HEK293 (cell line): ENCODE data around the gene RAD9B.

Source experiments
- CTCF ChIA-PET: fragments of 350-600 bp; formaldehyde crosslinking; extraction: SDS; loops from one replicate; lab custom pipeline; 2021; ENCODE audit warnings: antibody characterized with exemption; lab: Yijun Ruan, JAX
- POLR2A ChIA-PET: fragments of 300-600 bp; formaldehyde crosslinking; extraction: SDS; loops from one replicate; lab custom pipeline; 2020; ENCODE audit warnings: antibody characterized with exemption, inconsistent platforms; lab: Yijun Ruan, JAX
- H3K27ac ChIP-seq: fragments of 200-500 bp; sonication (Bioruptor generic); 2 replicates; pipeline ENCODE4 v1.5.1; 2014; ENCODE audit warnings: low read depth, low read length, control low read depth, inconsistent platforms; ENCODE audit errors: extremely low read depth
- H3K36me3 ChIP-seq, 2 experiments: fragments of 200-500 bp in 1 of 2; sonication (Bioruptor generic) in 1 of 2; 1 replicate in 1 of 2; 2 replicates in 1 of 2; pipeline ENCODE4 v1.5.1; 2014 to 2017; ENCODE audit warnings: inconsistent platforms in 2 of 2, low read length in 2 of 2; ENCODE audit not compliant: control insufficient read depth in 2 of 2, insufficient read depth in 1 of 2
- H3K4me1 ChIP-seq: fragments of 200-500 bp; sonication (Bioruptor generic); 2 replicates; pipeline ENCODE4 v1.5.1; 2014; ENCODE audit warnings: mild to moderate bottlenecking, low read length, inconsistent platforms; ENCODE audit not compliant: control insufficient read depth, insufficient read depth
- H3K4me3 ChIP-seq: 2 replicates; pipeline ENCODE4 v1.5.1; 2011; ENCODE audit warnings: low read depth, mild to moderate bottlenecking, control low read depth, low read length, moderate library complexity
- H3K9me3 ChIP-seq: fragments of 200-500 bp; sonication (Bioruptor generic); 2 replicates; pipeline ENCODE4 v1.5.1; 2014; ENCODE audit warnings: low read depth, low read length, inconsistent platforms; ENCODE audit not compliant: control insufficient read depth, insufficient read depth
- GLIS2 ChIP-seq: fragments of 450-650 bp; formaldehyde crosslinking; IDR thresholded peaks from 2 replicates; pipeline ENCODE4 v1.5.1; 2016; ENCODE audit warnings: missing biosample characterization, missing genetic modification characterization
- HOXD13 ChIP-seq: sonication (generic); formaldehyde crosslinking; IDR thresholded peaks from 2 replicates; pipeline ENCODE4 v1.8.0; 2022; ENCODE audit warnings: missing genetic modification reagents, borderline replicate concordance
- MZF1 ChIP-seq: fragments of 450-650 bp; formaldehyde crosslinking; IDR thresholded peaks from 2 replicates; pipeline ENCODE4 v1.5.1; 2017; ENCODE audit warnings: missing biosample characterization, missing genetic modification characterization, borderline replicate concordance
- OVOL3 ChIP-seq: fragments of 450-650 bp; formaldehyde crosslinking; IDR thresholded peaks from 2 replicates; pipeline ENCODE4 v1.5.1; 2016; ENCODE audit warnings: missing biosample characterization, missing genetic modification characterization
- PRDM1 ChIP-seq: fragments of 450-650 bp; formaldehyde crosslinking; IDR thresholded peaks from 2 replicates; pipeline ENCODE4; 2016; ENCODE audit warnings: missing biosample characterization, missing genetic modification characterization
- SP2 ChIP-seq: fragments of 450-650 bp; formaldehyde crosslinking; IDR thresholded peaks from 2 replicates; pipeline ENCODE4 v1.5.1; 2016; ENCODE audit warnings: missing biosample characterization, missing genetic modification characterization
- TRIM28 ChIP-seq: IDR thresholded peaks from 2 replicates; pipeline ENCODE4 v1.6.1; 2011; ENCODE audit warnings: low read length, control low read depth, borderline replicate concordance
- YY2 ChIP-seq: fragments of 450-650 bp; formaldehyde crosslinking; IDR thresholded peaks from 2 replicates; pipeline ENCODE4 v1.5.1; 2016; ENCODE audit warnings: missing biosample characterization, missing genetic modification characterization
- ZBTB21 ChIP-seq: fragments of 450-650 bp; formaldehyde crosslinking; IDR thresholded peaks from 2 replicates; pipeline ENCODE4 v1.5.1; 2017; ENCODE audit warnings: missing biosample characterization, missing genetic modification characterization
- ZNF184 ChIP-seq: fragments of 450-650 bp; IDR thresholded peaks from 2 replicates; pipeline ENCODE4 v1.5.1; 2018; ENCODE audit warnings: missing biosample characterization, mild to moderate bottlenecking, missing genetic modification characterization
- ZNF23 ChIP-seq: fragments of 450-650 bp; formaldehyde crosslinking; IDR thresholded peaks from 2 replicates; pipeline ENCODE4 v1.5.1; 2016; ENCODE audit warnings: missing biosample characterization, missing genetic modification characterization, borderline replicate concordance
- ZNF37A ChIP-seq: fragments of 450-650 bp; IDR thresholded peaks from 2 replicates; pipeline ENCODE4 v1.5.1; 2018; ENCODE audit warnings: missing biosample characterization, missing genetic modification characterization
- ZNF423 ChIP-seq: fragments of 450-650 bp; formaldehyde crosslinking; IDR thresholded peaks from 2 replicates; pipeline ENCODE4 v1.5.1; 2016; ENCODE audit warnings: missing biosample characterization, missing genetic modification characterization
- ZNF433 ChIP-seq: fragments of 450-650 bp; formaldehyde crosslinking; IDR thresholded peaks from 2 replicates; pipeline ENCODE4 v1.5.1; 2016; ENCODE audit warnings: missing biosample characterization, missing genetic modification characterization, low read depth
- ZNF555 ChIP-seq: fragments of 450-650 bp; formaldehyde crosslinking; conservative IDR thresholded peaks from 2 replicates; pipeline ENCODE4 v1.5.1; 2017; ENCODE audit warnings: missing biosample characterization, mild to moderate bottlenecking, missing genetic modification characterization, inconsistent platforms
- ZNF596 ChIP-seq: fragments of 450-650 bp; IDR thresholded peaks from 2 replicates; pipeline ENCODE4 v1.5.0; 2018; ENCODE audit warnings: missing biosample characterization, mild to moderate bottlenecking, missing genetic modification characterization, moderate library complexity
- ZNF600 ChIP-seq: fragments of 450-650 bp; formaldehyde crosslinking; IDR thresholded peaks from 2 replicates; pipeline ENCODE4 v1.5.1; 2016; ENCODE audit warnings: missing biosample characterization, missing genetic modification characterization
- ZNF624 ChIP-seq: fragments of 450-650 bp; formaldehyde crosslinking; IDR thresholded peaks from 2 replicates; pipeline ENCODE4 v1.5.1; 2017; ENCODE audit warnings: missing biosample characterization, missing genetic modification characterization
- ZNF677 ChIP-seq: fragments of 450-650 bp; IDR thresholded peaks from 2 replicates; pipeline ENCODE4 v1.5.0; 2018; ENCODE audit warnings: missing biosample characterization, mild to moderate bottlenecking, missing genetic modification characterization, moderate library complexity
- ZNF777 ChIP-seq: fragments of 450-650 bp; formaldehyde crosslinking; IDR thresholded peaks from 2 replicates; pipeline ENCODE4 v1.5.1; 2017; ENCODE audit warnings: missing biosample characterization, missing genetic modification characterization, borderline replicate concordance
- ZXDB ChIP-seq: fragments of 450-650 bp; formaldehyde crosslinking; IDR thresholded peaks from 2 replicates; pipeline ENCODE4 v1.5.1; 2016; ENCODE audit warnings: missing biosample characterization, missing genetic modification characterization
- TF ChIP-seq, protein P1 (sequence below): fragments of 450-650 bp; formaldehyde crosslinking; IDR thresholded peaks from 2 replicates; pipeline ENCODE4 v1.5.1; 2016; ENCODE audit warnings: missing biosample characterization, missing genetic modification characterization
- TF ChIP-seq, protein P2 (sequence below): fragments of 450-650 bp; formaldehyde crosslinking; IDR thresholded peaks from 2 replicates; pipeline ENCODE4 v1.5.1; 2017; ENCODE audit warnings: missing biosample characterization, missing genetic modification characterization
- TF ChIP-seq, protein P3 (sequence below): fragments of 450-650 bp; formaldehyde crosslinking; IDR thresholded peaks from 2 replicates; pipeline ENCODE4 v1.5.1; 2016; ENCODE audit warnings: missing biosample characterization, missing genetic modification characterization
- TF ChIP-seq, protein P4 (sequence below): fragments of 450-650 bp; formaldehyde crosslinking; optimal IDR thresholded peaks from 2 replicates; pipeline ENCODE3; 2016; ENCODE audit warnings: missing biosample characterization, mild to moderate bottlenecking, missing genetic modification characterization
- TF ChIP-seq, protein P5 (sequence below): fragments of 450-650 bp; formaldehyde crosslinking; IDR thresholded peaks from 2 replicates; pipeline ENCODE4 v1.5.1; 2016; ENCODE audit warnings: missing biosample characterization, missing genetic modification characterization
- TF ChIP-seq, protein P6 (sequence below): fragments of 450-650 bp; formaldehyde crosslinking; IDR thresholded peaks from 2 replicates; pipeline ENCODE4 v1.5.1; 2016; ENCODE audit warnings: missing biosample characterization, missing genetic modification characterization

RAD9B gene

DNA sequence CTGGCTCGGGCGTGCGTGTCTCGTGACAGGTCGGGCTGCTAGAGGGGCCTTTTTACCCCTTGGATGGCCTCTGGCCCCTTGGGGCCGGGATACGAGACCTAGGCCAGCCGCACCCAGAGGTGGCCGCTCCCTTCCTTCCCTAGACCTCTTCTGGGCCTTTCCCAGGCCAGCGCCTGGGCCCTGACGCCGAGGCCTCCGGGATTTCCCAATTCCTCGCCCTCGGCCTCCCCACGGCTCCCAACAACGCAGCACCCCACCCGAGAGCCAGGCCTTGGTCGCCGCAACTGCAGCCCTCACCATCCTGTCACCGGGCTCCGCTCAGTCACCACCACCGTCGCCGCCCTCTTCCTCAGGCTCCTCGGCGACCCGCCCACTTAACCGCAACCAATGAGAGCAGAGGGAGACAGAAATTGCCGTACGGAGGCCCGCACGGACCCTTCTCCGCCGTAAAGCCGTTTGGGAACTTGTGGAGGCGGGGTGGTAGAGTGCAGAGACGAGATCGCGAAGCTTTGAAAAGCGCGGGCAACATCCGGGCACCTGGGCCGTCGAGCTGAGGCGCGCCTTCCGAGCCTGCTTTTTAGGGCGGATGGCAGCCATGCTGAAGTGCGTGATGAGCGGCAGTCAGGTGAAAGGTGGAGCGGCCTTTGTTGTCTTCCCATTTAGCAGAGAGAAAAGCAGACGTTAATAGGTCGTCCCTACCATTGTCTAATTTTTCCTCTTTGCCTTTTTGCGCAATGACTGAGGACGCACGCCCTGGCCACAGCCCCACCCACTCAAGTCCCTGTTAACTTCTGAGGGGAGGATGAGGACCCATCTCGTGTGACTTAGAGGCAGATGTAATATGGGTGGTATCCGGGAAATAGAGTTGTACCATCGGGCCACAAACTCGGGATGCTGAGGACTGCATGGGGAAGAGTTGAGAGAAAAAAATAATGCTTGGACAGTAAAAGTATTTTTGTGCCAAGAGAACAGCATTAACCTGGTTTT, at the start of gene RAD9B, which contains the start of gene VPS29:
RAD9B (plus strand) TSS at position 580 of the 987 bp plus-strand sequence; CDS start at position 587, 7 bp downstream.
VPS29 (minus strand) TSS at position 360 of the 987 bp plus-strand sequence; CDS start at position 300, 60 bp downstream.
- Histone ChIP-seq H3K4me1 (peaks cover 9% of the 10 kb centered on the region), H3K36me3 (peaks cover 2 to 8% of the 10 kb centered on the region in 2 experiments; a peak in 2 of 3 replicates), H3K4me3 (peak within 1 kb of the TSS; percentile 90), H3K27ac (peak within 1 kb of the TSS; percentile 89), H3K9me3 (no peaks in the 10 kb centered on the region)
- CTCF ChIA-PET = interaction anchor here (0.7 to 1.2 kb wide), 3 partner anchors 52 to 91 kb away, joined by 4 to 8 read pairs (median 4); partner anchors contain the start of gene ARPC3
- POLR2A ChIA-PET = interaction anchor here (0.6 to 3.3 kb wide), 7 partner anchors 14 to 112 kb away, joined by 3 to 44 read pairs (median 4); partner anchors contain the start of genes ARPC3, FAM216A, GPN3 and TCTN1
- TF ChIP-seq ZNF37A (tag by site-specific recombination) (no peak), ZNF777 (tag by site-specific recombination) (peak; percentile 81; the same call in 1 of the 2 replicates), YY2 (tag by site-specific recombination) (peak; percentile 28; the same call in 1 of the 2 replicates), SP2 (tag by site-specific recombination) (peak; percentile 97), ZNF596 (tag by site-specific recombination) (0 out of 2 replicates have a peak, but pooled peaks have one; percentile 49), ZBTB21 (peak; percentile 70), ZNF184 (tag by site-specific recombination) (0 out of 2 replicates have a peak, but pooled peaks have one; percentile 44), ZNF677 (tag by site-specific recombination) (no peak), ZNF423 (tag by site-specific recombination) (peak; percentile 99), ZNF555 (tag by site-specific recombination) (no peak), ZNF600 (tag by site-specific recombination) (peak; percentile 56), GLIS2 (tag by site-specific recombination) (peak; percentile 98), TRIM28 (peak; percentile 66; the same call in 1 of the 2 replicates), MZF1 (tag by site-specific recombination) (no peak), ZXDB (tag by site-specific recombination) (peak; percentile 98), OVOL3 (peak; percentile 60; the same call in 1 of the 2 replicates), ZNF624 (tag by site-specific recombination) (0 out of 2 replicates have a peak, but pooled peaks have one; percentile 42), PRDM1 (tag by site-specific recombination) (no peak), ZNF23 (tag by site-specific recombination) (no peak), HOXD13 (no peak; the same call in 1 of the 2 replicates), ZNF433 (no peak)
- TF ChIP-seq, protein P1, sequence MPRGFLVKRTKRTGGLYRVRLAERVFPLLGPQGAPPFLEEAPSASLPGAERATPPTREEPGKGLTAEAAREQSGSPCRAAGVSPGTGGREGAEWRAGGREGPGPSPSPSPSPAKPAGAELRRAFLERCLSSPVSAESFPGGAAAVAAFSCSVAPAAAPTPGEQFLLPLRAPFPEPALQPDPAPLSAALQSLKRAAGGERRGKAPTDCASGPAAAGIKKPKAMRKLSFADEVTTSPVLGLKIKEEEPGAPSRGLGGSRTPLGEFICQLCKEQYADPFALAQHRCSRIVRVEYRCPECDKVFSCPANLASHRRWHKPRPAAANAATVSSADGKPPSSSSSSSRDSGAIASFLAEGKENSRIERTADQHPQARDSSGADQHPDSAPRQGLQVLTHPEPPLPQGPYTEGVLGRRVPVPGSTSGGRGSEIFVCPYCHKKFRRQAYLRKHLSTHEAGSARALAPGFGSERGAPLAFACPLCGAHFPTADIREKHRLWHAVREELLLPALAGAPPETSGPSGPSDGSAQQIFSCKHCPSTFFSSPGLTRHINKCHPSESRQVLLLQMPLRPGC (tag by site-specific recombination) = peak; percentile 87
- TF ChIP-seq, protein P2, sequence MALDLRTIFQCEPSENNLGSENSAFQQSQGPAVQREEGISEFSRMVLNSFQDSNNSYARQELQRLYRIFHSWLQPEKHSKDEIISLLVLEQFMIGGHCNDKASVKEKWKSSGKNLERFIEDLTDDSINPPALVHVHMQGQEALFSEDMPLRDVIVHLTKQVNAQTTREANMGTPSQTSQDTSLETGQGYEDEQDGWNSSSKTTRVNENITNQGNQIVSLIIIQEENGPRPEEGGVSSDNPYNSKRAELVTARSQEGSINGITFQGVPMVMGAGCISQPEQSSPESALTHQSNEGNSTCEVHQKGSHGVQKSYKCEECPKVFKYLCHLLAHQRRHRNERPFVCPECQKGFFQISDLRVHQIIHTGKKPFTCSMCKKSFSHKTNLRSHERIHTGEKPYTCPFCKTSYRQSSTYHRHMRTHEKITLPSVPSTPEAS (tag by site-specific recombination) = 0 out of 2 replicates have a peak, but pooled peaks have one; percentile 16
- TF ChIP-seq, protein P3, sequence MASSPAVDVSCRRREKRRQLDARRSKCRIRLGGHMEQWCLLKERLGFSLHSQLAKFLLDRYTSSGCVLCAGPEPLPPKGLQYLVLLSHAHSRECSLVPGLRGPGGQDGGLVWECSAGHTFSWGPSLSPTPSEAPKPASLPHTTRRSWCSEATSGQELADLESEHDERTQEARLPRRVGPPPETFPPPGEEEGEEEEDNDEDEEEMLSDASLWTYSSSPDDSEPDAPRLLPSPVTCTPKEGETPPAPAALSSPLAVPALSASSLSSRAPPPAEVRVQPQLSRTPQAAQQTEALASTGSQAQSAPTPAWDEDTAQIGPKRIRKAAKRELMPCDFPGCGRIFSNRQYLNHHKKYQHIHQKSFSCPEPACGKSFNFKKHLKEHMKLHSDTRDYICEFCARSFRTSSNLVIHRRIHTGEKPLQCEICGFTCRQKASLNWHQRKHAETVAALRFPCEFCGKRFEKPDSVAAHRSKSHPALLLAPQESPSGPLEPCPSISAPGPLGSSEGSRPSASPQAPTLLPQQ (tag by site-specific recombination) = peak; percentile 91
- TF ChIP-seq, protein P4, sequence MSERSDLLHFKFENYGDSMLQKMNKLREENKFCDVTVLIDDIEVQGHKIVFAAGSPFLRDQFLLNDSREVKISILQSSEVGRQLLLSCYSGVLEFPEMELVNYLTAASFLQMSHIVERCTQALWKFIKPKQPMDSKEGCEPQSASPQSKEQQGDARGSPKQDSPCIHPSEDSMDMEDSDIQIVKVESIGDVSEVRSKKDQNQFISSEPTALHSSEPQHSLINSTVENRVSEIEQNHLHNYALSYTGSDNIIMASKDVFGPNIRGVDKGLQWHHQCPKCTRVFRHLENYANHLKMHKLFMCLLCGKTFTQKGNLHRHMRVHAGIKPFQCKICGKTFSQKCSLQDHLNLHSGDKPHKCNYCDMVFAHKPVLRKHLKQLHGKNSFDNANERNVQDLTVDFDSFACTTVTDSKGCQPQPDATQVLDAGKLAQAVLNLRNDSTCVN = peak; percentile 80
- TF ChIP-seq, protein P5, sequence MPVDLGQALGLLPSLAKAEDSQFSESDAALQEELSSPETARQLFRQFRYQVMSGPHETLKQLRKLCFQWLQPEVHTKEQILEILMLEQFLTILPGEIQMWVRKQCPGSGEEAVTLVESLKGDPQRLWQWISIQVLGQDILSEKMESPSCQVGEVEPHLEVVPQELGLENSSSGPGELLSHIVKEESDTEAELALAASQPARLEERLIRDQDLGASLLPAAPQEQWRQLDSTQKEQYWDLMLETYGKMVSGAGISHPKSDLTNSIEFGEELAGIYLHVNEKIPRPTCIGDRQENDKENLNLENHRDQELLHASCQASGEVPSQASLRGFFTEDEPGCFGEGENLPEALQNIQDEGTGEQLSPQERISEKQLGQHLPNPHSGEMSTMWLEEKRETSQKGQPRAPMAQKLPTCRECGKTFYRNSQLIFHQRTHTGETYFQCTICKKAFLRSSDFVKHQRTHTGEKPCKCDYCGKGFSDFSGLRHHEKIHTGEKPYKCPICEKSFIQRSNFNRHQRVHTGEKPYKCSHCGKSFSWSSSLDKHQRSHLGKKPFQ = no peak
- TF ChIP-seq, protein P6, sequence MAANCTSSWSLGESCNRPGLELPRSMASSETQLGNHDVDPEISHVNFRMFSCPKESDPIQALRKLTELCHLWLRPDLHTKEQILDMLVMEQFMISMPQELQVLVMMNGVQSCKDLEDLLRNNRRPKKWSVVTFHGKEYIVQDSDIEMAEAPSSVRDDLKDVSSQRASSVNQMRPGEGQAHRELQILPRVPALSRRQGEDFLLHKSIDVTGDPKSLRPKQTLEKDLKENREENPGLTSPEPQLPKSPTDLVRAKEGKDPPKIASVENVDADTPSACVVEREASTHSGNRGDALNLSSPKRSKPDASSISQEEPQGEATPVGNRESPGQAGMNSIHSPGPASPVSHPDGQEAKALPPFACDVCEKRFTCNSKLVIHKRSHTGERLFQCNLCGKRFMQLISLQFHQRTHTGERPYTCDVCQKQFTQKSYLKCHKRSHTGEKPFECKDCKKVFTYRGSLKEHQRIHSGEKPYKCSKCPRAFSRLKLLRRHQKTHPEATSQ = peak; percentile 41; the same call in 1 of the 2 replicates
